K562 (cell line): Measurements from ENCODE around the gene ZKSCAN4. TPM values are rescaled to one million over a fixed set of nuclear protein-coding genes. Genes with fewer than 3 reads are reported as not detected.

Experiments used
- ELF1 ChIP-seq: fragments of 200-800 bp; sonication (Bioruptor generic); IDR thresholded peaks from 2 replicates; pipeline ENCODE4 v1.6.1; 2016; ENCODE audit warnings: missing genetic modification characterization, missing compliant biosample characterization
- FOS ChIP-seq: IDR thresholded peaks from 3 replicates; pipeline ENCODE4 v1.6.1; 2011; ENCODE audit not compliant: insufficient read length; ENCODE audit errors: extremely low read depth
- GABPA ChIP-seq: fragments of 200-800 bp; sonication (Bioruptor generic); conservative IDR thresholded peaks from 2 replicates; pipeline ENCODE4 v1.6.1; 2016; ENCODE audit warnings: low read depth, missing genetic modification characterization, missing compliant biosample characterization
- GMEB1 ChIP-seq: fragments of 250-450 bp; sonication (Bioruptor Pico); IDR thresholded peaks from 2 replicates; pipeline ENCODE4 v1.4.0; 2020; ENCODE audit warnings: mild to moderate bottlenecking
- KDM1A ChIP-seq, 2 experiments: fragments of 450-650 bp; IDR thresholded peaks; 2 replicates each; pipeline ENCODE4 v1.6.1; 2016; ENCODE audit warnings: mild to moderate bottlenecking in 2 of 2
- KDM2B ChIP-seq: fragments of 250-450 bp; sonication (Bioruptor Pico); IDR thresholded peaks from 2 replicates; pipeline ENCODE4 v1.8.0; 2021; ENCODE audit warnings: mild to moderate bottlenecking, moderate library complexity
- KDM5B ChIP-seq: fragments of 200-600 bp; sonication (generic); IDR thresholded peaks from 2 replicates; pipeline ENCODE4 v1.6.1; 2012; ENCODE audit warnings: low read depth, mild to moderate bottlenecking, moderate library complexity, low read length, control low read depth, inconsistent platforms; ENCODE audit not compliant: insufficient replicate concordance
- KHSRP ChIP-seq: fragments of 450-650 bp; IDR thresholded peaks from 2 replicates; pipeline ENCODE4 v1.6.1; 2017
- KLF1 ChIP-seq: fragments of 450-650 bp; IDR thresholded peaks from 2 replicates; pipeline ENCODE4 v1.6.1; 2016; ENCODE audit warnings: missing genetic modification characterization, missing compliant biosample characterization
- MCM5 ChIP-seq: fragments of 450-650 bp; IDR thresholded peaks from 2 replicates; pipeline ENCODE4 v1.6.1; 2016; ENCODE audit warnings: low read depth
- NFRKB ChIP-seq: fragments of 450-650 bp; IDR thresholded peaks from 2 replicates; pipeline ENCODE4 v1.6.1; 2016; ENCODE audit warnings: low read depth
- NONO ChIP-seq, 2 experiments: fragments of 200-400 bp in 1 of 2; fragments of 450-650 bp in 1 of 2; formaldehyde crosslinking in 1 of 2; IDR thresholded peaks; 2 replicates each; pipeline ENCODE4 v1.6.1; 2017; ENCODE audit warnings: low read depth in 2 of 2, mild to moderate bottlenecking in 2 of 2, moderate library complexity in 2 of 2, low read length in 1 of 2
- PCBP1 ChIP-seq: fragments of 200-400 bp; formaldehyde crosslinking; IDR thresholded peaks from 2 replicates; pipeline ENCODE4 v1.6.1; 2018; ENCODE audit warnings: mild to moderate bottlenecking, low read depth, low read length; ENCODE audit not compliant: poor library complexity, severe bottlenecking
- PPARD ChIP-seq: fragments of 250-450 bp; sonication (Bioruptor Pico); IDR thresholded peaks from 2 replicates; pipeline ENCODE4 v1.8.0; 2022; ENCODE audit warnings: inconsistent platforms, mild to moderate bottlenecking, moderate library complexity
- RBFOX2 ChIP-seq: fragments of 200-400 bp; formaldehyde crosslinking; IDR thresholded peaks from 2 replicates; pipeline ENCODE4 v1.6.1; 2017; ENCODE audit warnings: low read depth, mild to moderate bottlenecking, low read length, moderate library complexity
- SAP30 ChIP-seq: fragments of 200-600 bp; sonication (generic); IDR thresholded peaks from 2 replicates; pipeline ENCODE4 v1.6.1; 2012; ENCODE audit warnings: borderline replicate concordance, low read depth, mild to moderate bottlenecking, moderate library complexity, low read length, control low read depth, inconsistent platforms; ENCODE audit not compliant: insufficient read depth, poor library complexity, severe bottlenecking
- SETDB1 ChIP-seq: IDR thresholded peaks from one replicate; pipeline ENCODE4 v1.6.1; 2012; ENCODE audit warnings: low read length, control low read depth, inconsistent platforms
- SMARCB1 ChIP-seq: IDR thresholded peaks from 2 replicates; pipeline ENCODE4 v1.6.1; 2011; ENCODE audit warnings: improper control_type of control experiment, low read depth; ENCODE audit not compliant: insufficient read length
- SNAPC5 ChIP-seq: fragments of 250-450 bp; sonication (Bioruptor Pico); IDR thresholded peaks from 2 replicates; pipeline ENCODE4 v1.8.0; 2021; ENCODE audit warnings: moderate library complexity, mild to moderate bottlenecking, inconsistent platforms
- STAG1 ChIP-seq: sonication (generic); formaldehyde crosslinking; IDR thresholded peaks from 2 replicates; pipeline ENCODE4 v1.5.0; 2020; ENCODE audit warnings: missing genetic modification reagents, borderline replicate concordance
- TCF7L2 ChIP-seq: fragments of 150-350 bp; IDR thresholded peaks from 2 replicates; pipeline ENCODE4 v1.6.1; 2016; ENCODE audit warnings: low read depth, mild to moderate bottlenecking, low read length, moderate library complexity
- TOE1 ChIP-seq, 2 experiments: fragments of 450-650 bp in 1 of 2; sonication (generic) in 1 of 2; formaldehyde crosslinking in 1 of 2; IDR thresholded peaks; 2 replicates each; pipeline versions ENCODE4 v1.7.1 to v1.8.0; 2016 to 2022; ENCODE audit warnings: borderline replicate concordance in 2 of 2, mild to moderate bottlenecking in 2 of 2, antibody characterized with exemption in 1 of 2, inconsistent platforms in 1 of 2, low read depth in 1 of 2, missing genetic modification reagents in 1 of 2, moderate library complexity in 1 of 2
- USF1 ChIP-seq: sonication (generic); formaldehyde crosslinking; IDR thresholded peaks from 2 replicates; pipeline ENCODE4 v1.9.0; 2022; ENCODE audit warnings: mild to moderate bottlenecking, missing genetic modification reagents
- ZNF121 ChIP-seq: sonication (generic); formaldehyde crosslinking; conservative IDR thresholded peaks from 2 replicates; pipeline ENCODE4 v1.8.0; 2022; ENCODE audit warnings: missing genetic modification reagents
- ZNF165 ChIP-seq: fragments of 250-450 bp; sonication (Bioruptor Pico); IDR thresholded peaks from 2 replicates; pipeline ENCODE4 v1.4.0; 2020; ENCODE audit warnings: borderline replicate concordance
- ZNF212 ChIP-seq: fragments of 450-650 bp; formaldehyde crosslinking; IDR thresholded peaks from 2 replicates; pipeline ENCODE4 v1.4.0; 2020; ENCODE audit warnings: mild to moderate bottlenecking
- ZNF668 ChIP-seq: fragments of 250-450 bp; sonication (Bioruptor Pico); IDR thresholded peaks from 2 replicates; pipeline ENCODE4 v1.8.0; 2022; ENCODE audit warnings: mild to moderate bottlenecking, inconsistent platforms
- ZNF766 ChIP-seq: fragments of 200-800 bp; sonication (Bioruptor generic); conservative IDR thresholded peaks from 2 replicates; pipeline ENCODE4 v1.6.1; 2016; ENCODE audit warnings: missing genetic modification characterization, missing compliant biosample characterization
- polyA plus RNA-seq, 8 experiments: library from polyadenylated mRNA; depleted of rRNA in 4 of 8; stranded (reverse) in 5 of 8; unstranded in 3 of 8; fragments of >200 nt; fragmentation: Nextera tagmentation in 2 of 8; fragmentation: Illumina TruSeq in 1 of 8; extraction: Ambion mirVana in 2 of 8; extraction: Trizol in 1 of 8; gene quantifications; 2 replicates each; pipeline versions ENCODE4 v1.2.1 to v1.2.3, GENCODE V29; 2011 to 2014; ENCODE audit warnings: inconsistent platforms in 1 of 8, missing spikeins in 1 of 8
- total RNA-seq, 7 experiments: library from RNA; depleted of rRNA in 6 of 7; stranded (reverse); fragments of >200 nt in 6 of 7; fragmentation: Illumina TruSeq in 2 of 7; extraction: Trizol in 2 of 7; gene quantifications; 2 replicates each; pipeline versions ENCODE4 v1.2.1 to v1.2.3, GENCODE V29; 2011 to 2021; ENCODE audit warnings: low replicate concordance in 1 of 7

The ZKSCAN4 gene
- total and polyA plus RNA-seq, 9 of the 15 experiments (the other 6 are each of a cell fraction or from before 2014, with no cell fraction given) = 1.2 to 5.3 (median 4.7) TPM

- no peak for TF ChIP-seq SMARCB1
- TF ChIP-seq ZNF766 (CRISPR knock-in tag) = peak; percentile 42; the same call in 1 of the 2 replicates
- no peak for TF ChIP-seq PCBP1
- TF ChIP-seq SAP30 = no peak
- no peak for TF ChIP-seq USF1 (CRISPR knock-in tag)
- 0 out of 2 replicates have a peak, but pooled peaks have one; percentile 52 for TF ChIP-seq TCF7L2
- no peak for TF ChIP-seq SNAPC5 (CRISPR knock-in tag)
- TF ChIP-seq ZNF121 (CRISPR knock-in tag) = no peak
- 0 out of 4 replicates have a peak, but pooled peaks of 1 of the 2 experiments have one; percentile 65 for TF ChIP-seq NONO (IDR thresholded peaks at IDR 0.05; ENCODE audit: low read depth in 2 of 2, low read length in 1 of 2)
- no peak for TF ChIP-seq KDM2B
- no peak for TF ChIP-seq KDM1A (IDR thresholded peaks at IDR 0.05)
- no peak for TF ChIP-seq MCM5
- peak; percentile 62 for TF ChIP-seq GABPA (tag)
- TF ChIP-seq RBFOX2 = peak; percentile 63
- no peak for TF ChIP-seq GMEB1 (CRISPR knock-in tag)
- peak; percentile 92 for TF ChIP-seq NFRKB
- no peak for TF ChIP-seq KLF1
- TF ChIP-seq KDM5B = peak; percentile 66
- no peak for TF ChIP-seq KHSRP
- TF ChIP-seq ZNF212 (CRISPR knock-in tag) = no peak
- TF ChIP-seq PPARD = no peak
- no peak for TF ChIP-seq TOE1 (IDR thresholded peaks at IDR 0.05; ENCODE audit: borderline replicate concordance)
- TF ChIP-seq TOE1 (CRISPR knock-in tag; IDR thresholded peaks at IDR 0.05; ENCODE audit: borderline replicate concordance, low read depth) = 0 out of 2 replicates have a peak, but pooled peaks have one; percentile 18
- no peak for TF ChIP-seq STAG1
- no peak for TF ChIP-seq SETDB1
- no peak for TF ChIP-seq ZNF668 (CRISPR knock-in tag)
- no peak for TF ChIP-seq ELF1 (tag)
- no peak for TF ChIP-seq ZNF165 (CRISPR knock-in tag)
- TF ChIP-seq FOS = no peak
Measured at GRCh38 chr6:28211840-28212509, 40.1 kb downstream of the ZKSCAN4 start (continued).
